HFF-Myc (cell line): ENCODE results near the gene MBOAT2.

Experiments
- DNase-seq: peaks from one replicate; pipeline ENCODE4 v3.0.0-alpha.2; 2011; ENCODE audit warnings: low read depth; ENCODE audit errors: extremely low read depth
- H3K4me3 ChIP-seq: replicated peaks from 2 replicates; pipeline ENCODE4 v1.5.1; 2011; ENCODE audit warnings: low read depth, mild to moderate bottlenecking, control low read depth, low read length
- TF ChIP-seq, protein P1 (sequence below): IDR thresholded peaks from 2 replicates; pipeline ENCODE4 v1.5.1; 2012; ENCODE audit warnings: mild to moderate bottlenecking, low read depth, low read length, control low read depth; ENCODE audit errors: missing control alignments

The MBOAT2 gene

DNA sequence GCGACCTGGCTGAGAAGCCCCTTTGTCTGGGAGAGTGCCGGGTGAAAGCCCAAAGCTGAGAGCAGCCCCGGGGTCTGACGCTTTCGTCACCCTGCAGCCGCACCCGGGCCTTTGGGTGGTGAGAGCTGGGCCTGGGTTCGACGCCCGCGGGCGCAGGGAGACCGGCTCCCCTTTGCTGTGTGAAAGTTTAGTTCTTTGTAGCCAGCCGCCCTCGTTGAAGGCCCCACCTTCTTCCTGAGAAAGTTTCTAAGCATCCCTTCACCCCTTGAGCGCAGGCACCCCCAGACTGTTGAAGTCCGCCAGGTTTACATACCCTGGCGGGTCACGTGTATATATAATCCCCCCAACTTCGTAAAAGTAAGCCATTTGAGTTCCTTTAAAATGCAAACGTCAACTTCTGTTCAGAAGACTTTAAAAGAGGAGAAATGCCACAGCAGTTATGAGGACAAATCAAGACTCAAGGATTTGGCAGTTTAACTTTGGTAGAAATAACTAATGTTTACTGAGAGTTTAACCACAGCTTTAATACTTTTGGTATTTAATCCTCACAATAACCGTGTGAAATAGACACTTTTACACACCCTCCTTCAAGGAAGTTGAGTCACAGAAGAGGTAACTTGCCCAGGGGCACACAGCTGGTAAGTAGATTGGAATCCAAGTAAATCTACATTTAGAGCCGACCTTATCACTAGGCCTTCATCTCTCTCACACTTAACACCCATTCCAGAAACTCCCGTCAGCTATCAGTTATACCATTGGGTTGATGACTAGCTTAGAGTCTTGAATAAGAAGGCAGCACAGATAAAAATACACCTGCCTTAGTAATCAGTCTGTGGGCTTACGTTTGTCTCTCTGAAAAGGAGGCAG is 1.1 kb upstream of the MBOAT2 start:
- TF ChIP-seq, protein P1, sequence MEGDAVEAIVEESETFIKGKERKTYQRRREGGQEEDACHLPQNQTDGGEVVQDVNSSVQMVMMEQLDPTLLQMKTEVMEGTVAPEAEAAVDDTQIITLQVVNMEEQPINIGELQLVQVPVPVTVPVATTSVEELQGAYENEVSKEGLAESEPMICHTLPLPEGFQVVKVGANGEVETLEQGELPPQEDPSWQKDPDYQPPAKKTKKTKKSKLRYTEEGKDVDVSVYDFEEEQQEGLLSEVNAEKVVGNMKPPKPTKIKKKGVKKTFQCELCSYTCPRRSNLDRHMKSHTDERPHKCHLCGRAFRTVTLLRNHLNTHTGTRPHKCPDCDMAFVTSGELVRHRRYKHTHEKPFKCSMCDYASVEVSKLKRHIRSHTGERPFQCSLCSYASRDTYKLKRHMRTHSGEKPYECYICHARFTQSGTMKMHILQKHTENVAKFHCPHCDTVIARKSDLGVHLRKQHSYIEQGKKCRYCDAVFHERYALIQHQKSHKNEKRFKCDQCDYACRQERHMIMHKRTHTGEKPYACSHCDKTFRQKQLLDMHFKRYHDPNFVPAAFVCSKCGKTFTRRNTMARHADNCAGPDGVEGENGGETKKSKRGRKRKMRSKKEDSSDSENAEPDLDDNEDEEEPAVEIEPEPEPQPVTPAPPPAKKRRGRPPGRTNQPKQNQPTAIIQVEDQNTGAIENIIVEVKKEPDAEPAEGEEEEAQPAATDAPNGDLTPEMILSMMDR, result no peak
- no peak for DNase-seq
- H3K4me3 ChIP-seq, result peak overlapping the region; percentile 50

DNA sequence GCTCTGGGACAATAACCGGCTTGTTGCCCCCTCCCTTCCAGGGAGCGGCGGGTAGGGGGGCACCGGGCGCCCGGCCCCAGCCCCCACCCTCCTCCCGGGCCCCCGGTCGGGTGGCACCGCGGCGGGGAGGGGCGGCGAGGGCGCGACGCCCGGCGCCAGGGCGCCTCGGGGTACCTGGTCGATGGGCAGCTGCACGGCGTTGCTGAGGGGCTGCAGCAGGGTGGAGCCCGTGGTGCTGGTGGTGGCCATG is 193 bp downstream of the MBOAT2 start:
- TF ChIP-seq, protein P1, result no peak
- H3K4me3 ChIP-seq, result peak overlapping the region; percentile 62
- DNase-seq, result no peak

DNA sequence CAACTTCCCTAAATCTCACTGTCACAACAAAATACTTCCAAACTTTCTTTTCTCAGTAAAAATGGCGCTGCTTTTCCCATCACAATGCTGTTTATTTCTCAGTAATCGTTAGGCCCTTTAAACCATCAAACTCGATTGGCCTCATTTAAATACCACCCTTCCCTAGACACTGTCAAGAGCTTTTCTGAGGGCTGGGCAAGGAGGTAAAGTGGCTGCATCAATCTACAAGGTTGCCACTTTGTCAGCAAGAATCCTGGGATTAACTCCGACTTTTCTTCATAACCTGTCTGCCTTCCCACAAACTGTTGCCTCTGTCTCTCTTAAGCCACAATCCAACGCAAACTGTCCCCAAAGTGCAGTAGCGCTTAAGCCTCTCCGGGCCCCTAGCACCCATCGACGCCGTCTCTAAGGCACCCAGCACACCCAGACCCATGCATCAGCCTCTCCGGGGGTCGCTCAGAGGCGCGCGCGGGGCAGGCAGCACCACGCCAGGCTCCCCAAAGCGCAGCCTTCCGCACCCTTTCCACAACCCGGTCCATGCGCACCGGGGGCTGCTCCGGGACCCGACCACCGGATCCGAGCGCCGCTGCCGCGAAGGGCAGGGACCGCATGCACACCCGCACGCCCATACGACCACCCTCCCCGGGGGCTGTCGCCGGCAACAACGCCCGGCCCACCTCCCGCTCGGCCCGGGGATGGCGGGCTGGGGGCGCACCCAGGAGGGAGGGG is 683 bp downstream of the MBOAT2 start:
- no peak for DNase-seq
- TF ChIP-seq, protein P1, result no peak
- peak overlapping the region; percentile 62 for H3K4me3 ChIP-seq

DNA sequence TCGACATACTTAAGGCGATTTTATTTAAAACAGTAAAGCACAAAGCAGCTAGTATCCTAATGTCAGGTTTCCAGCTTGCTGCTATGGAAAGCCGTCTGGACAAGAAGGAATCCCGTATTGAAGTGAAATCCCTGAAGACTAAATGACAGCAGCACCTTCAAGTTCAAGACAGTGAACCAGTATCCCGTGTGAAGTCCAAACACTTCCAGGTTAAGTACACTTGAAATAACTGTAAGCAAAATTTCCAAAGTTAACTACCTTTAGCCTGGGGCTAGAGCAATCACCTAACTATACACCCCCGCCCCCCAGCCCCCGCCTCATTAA is 1.2 kb downstream of the MBOAT2 start:
- TF ChIP-seq, protein P1, result no peak
- no peak for DNase-seq
- H3K4me3 ChIP-seq, result peak overlapping the region; percentile 62

DNA sequence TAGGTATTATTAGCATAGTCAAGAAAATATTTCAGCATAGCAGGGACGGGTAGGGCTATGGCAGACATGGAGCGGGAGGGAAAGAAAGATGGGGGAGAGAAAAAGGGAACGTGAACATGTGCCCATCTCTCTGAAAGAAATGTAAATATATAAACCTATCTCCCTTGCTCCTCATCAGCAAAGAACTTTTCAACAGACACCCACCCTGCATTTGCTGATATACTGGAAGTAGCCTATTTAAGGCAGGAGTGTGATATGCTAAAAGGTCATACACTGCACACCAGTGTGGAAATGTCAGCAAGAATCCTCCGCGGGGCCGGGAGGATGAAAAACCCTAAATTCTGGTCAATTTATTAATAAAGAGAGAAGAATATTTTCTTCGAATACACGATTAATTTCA is 1.7 kb downstream of the MBOAT2 start:
- no peak for DNase-seq
- no peak overlapping the region for H3K4me3 ChIP-seq

DNA sequence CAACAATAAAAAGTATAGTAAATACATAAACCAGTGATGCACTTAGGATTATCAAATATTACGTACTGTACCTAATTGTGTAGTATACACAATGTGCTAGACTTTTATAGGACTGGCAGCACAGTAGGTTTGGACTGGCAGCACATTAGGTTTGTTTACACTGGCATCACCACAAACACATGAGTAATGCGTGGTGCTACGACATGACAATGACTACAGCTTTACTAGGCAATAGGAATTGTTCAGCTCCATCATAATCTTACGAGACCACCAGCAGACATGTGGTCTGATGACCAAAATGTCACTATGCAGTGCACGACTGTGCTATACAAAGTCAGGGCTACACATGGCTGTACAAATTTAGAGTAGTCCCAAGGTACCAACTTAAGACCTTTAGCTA is 2.3 kb downstream of the MBOAT2 start:
- no peak overlapping the region for H3K4me3 ChIP-seq
- TF ChIP-seq, protein P1, result no peak
- no peak for DNase-seq

More for the DNA sequence above, 1.7 kb downstream of the MBOAT2 start:
- TF ChIP-seq, protein P1, result no peak
